HG02678 (cell line): Measurements from ENCODE around the gene SYVN1.

Experiments
- ATAC-seq: cut with Tn5 transposase; IDR thresholded peaks from one replicate; pipeline ENCODE4 v1.9.1; 2021; ENCODE audit warnings: mild to moderate bottlenecking, moderate library complexity; ENCODE audit not compliant: unreplicated experiment

SYVN1 gene

GRCh38 chr11:65095974-65096806, 38.1 kb downstream of the SYVN1 start, which contains the start of gene VPS51:
VPS51 (plus strand) TSS chr11:65096214; CDS start chr11:65096251, 37 bp downstream.
- peak; percentile 74 for ATAC-seq

- no peak for ATAC-seq
These were observed 38.9 kb downstream of the SYVN1 start for GRCh38 chr11:65095427-65095826.

GRCh38 chr11:65090628-65091027, 43.7 kb downstream of the SYVN1 start:
- ATAC-seq, result no peak

- ATAC-seq, result no peak
These were observed 44.7 kb downstream of the SYVN1 start for GRCh38 chr11:65089621-65090020.

- ATAC-seq, result no peak
These were observed 46.5 kb downstream of the SYVN1 start for GRCh38 chr11:65087827-65088226.

GRCh38 chr11:65087216-65087615, 47.1 kb downstream of the SYVN1 start:
- no peak for ATAC-seq

GRCh38 chr11:65086809-65087208, 47.5 kb downstream of the SYVN1 start:
- no peak for ATAC-seq

GRCh38 chr11:65085446-65085845, 48.9 kb downstream of the SYVN1 start:
- no peak for ATAC-seq

GRCh38 chr11:65084598-65085375, 49.5 kb downstream of the SYVN1 start:
- ATAC-seq, result no peak

GRCh38 chr11:65083834-65084597, 50.3 kb downstream of the SYVN1 start, which contains the start of the genes CDCA5 and ZFPL1:
CDCA5 (minus strand) TSS chr11:65084040; CDS start chr11:65083978, 62 bp downstream.
ZFPL1 (plus strand) TSS chr11:65084222; CDS start chr11:65084699, 477 bp downstream.
- ATAC-seq, result peak; percentile 88

- peak; percentile 15 for ATAC-seq
These were observed 51.0 kb downstream of the SYVN1 start for GRCh38 chr11:65083134-65083833.

- ATAC-seq, result no peak
These were observed 55.5 kb downstream of the SYVN1 start for GRCh38 chr11:65078786-65079342.

GRCh38 chr11:65078151-65078550, 56.2 kb downstream of the SYVN1 start:
- no peak for ATAC-seq

GRCh38 chr11:65077451-65077850, 56.9 kb downstream of the SYVN1 start:
- ATAC-seq, result no peak
